Natural killer cell (primary cell): ENCODE data around the gene PIWIL4. TPM values are rescaled to one million over a fixed set of nuclear protein-coding genes. Genes with fewer than 3 reads are reported as not detected.

ENCODE experiments used
- ATAC-seq, 3 donors: fragments of 150-1000 bp in 2 of 3; fragments of 200-7000 bp in 1 of 3; cut with Tn5 transposase; 1 replicate in 1 of 3; 2 replicates in 2 of 3; pipeline ENCODE4 v1.10.0; 2021; ENCODE audit warnings: mild to moderate bottlenecking in 2 of 3, moderate library complexity in 2 of 3
- DNase-seq, 2 donors: peaks; one replicate each; pipeline versions ENCODE4 v3.0.0 to v3.0.0-alpha.2; 2013 to 2021; ENCODE audit warnings: mixed read lengths in 1 of 2
- H3K27ac ChIP-seq: one replicate; pipeline ENCODE4 v1.5.1; 2013; ENCODE audit warnings: mild to moderate bottlenecking, low read length
- H3K27me3 ChIP-seq: one replicate; pipeline ENCODE4 v1.6.1; 2013; ENCODE audit warnings: low read length; ENCODE audit not compliant: control insufficient read depth, insufficient read depth
- H3K36me3 ChIP-seq: one replicate; pipeline ENCODE4 v1.6.1; 2013; ENCODE audit warnings: low read length; ENCODE audit not compliant: control insufficient read depth, insufficient read depth
- H3K4me1 ChIP-seq: one replicate; pipeline ENCODE4 v1.6.1; 2013; ENCODE audit warnings: low read length; ENCODE audit not compliant: control insufficient read depth, insufficient read depth
- H3K4me3 ChIP-seq: one replicate; pipeline ENCODE4 v1.5.1; 2013; ENCODE audit warnings: low read length
- H3K9me3 ChIP-seq: one replicate; pipeline ENCODE4 v1.6.1; 2013; ENCODE audit warnings: low read length; ENCODE audit not compliant: control insufficient read depth, insufficient read depth
- H3K27ac Mint-ChIP-seq, 2 donors: one replicate each; pipeline ENCODE4 v1.8.0; 2022; ENCODE audit warnings: mild to moderate bottlenecking in 2 of 2, mixed read lengths in 2 of 2, moderate library complexity in 1 of 2
- H3K27me3 Mint-ChIP-seq, 2 donors: one replicate each; pipeline ENCODE4 v1.8.0; 2022; ENCODE audit warnings: low read depth in 2 of 2, mixed read lengths in 2 of 2
- H3K36me3 Mint-ChIP-seq: one replicate; pipeline ENCODE4 v1.8.0; 2022; ENCODE audit warnings: mixed read lengths
- H3K4me1 Mint-ChIP-seq, 2 donors: one replicate each; pipeline ENCODE4 v1.8.0; 2022; ENCODE audit warnings: mixed read lengths in 2 of 2
- H3K4me3 Mint-ChIP-seq: one replicate; pipeline ENCODE4 v1.8.0; 2022; ENCODE audit warnings: mild to moderate bottlenecking, moderate library complexity, mixed read lengths
- H3K9me3 Mint-ChIP-seq, 2 donors: one replicate each; pipeline ENCODE4 v1.8.0; 2022; ENCODE audit warnings: mixed read lengths in 2 of 2
- WGBS: methylation state at CpG from one replicate; pipeline ENCODE4 v1.1.7; 2013; ENCODE audit warnings: missing lambda C conversion rate; ENCODE audit not compliant: insufficient coverage; 5-methylcytosine and 5-hydroxymethylcytosine counted together
- intact Hi-C: fragments of 100-400 bp; cut with micrococcal nuclease; formaldehyde crosslinking; loops from one replicate; pipeline ENCODE4 v1.14.2; 2022
- total RNA-seq, 4 donors: library from RNA; stranded (reverse); fragments of 120-200 nt in 1 of 4; gene quantifications; one replicate each; pipeline versions ENCODE4 v1.2.3 to v1.2.4, GENCODE V29; 2013 to 2022
- TF ChIP-seq, protein P1 (sequence below): fragments of 200-600 bp; IDR thresholded peaks from one replicate; pipeline ENCODE4 v1.8.0; 2022; ENCODE audit warnings: antibody characterized with exemption

Gene PIWIL4
- total RNA-seq, 3 donors from 2014 or later (not counting 1 experiment from before 2014, with no cell fraction given), result 2.0 to 2.7 (median 2.2) TPM

DNA sequence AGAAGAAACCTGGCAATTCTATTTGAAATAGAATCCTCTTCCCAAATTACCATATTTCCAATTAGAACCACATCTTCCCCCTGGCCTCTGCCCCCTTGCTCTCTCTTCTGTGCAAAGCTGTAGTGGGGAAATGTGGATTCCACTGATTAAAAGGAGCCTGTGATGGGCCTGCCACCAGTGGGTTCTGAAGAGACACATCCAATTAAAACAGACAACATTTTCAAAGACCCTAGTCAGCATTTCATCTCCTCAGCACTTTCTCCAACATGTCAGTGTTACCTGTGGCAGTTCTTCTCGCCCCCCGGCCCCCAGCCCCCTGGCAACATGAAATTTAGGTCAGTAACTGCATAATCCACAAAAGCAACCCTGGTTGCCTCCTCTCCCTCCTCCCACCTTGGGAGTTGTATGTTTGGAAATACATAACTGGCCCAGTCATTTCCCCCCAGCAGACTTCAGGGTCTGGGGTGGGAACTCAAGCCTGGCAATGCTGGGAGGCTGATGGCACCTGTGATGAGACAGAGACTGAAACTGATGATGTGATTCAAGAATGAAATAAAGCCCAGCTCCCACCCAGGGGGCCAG lies 101.1 kb downstream of the PIWIL4 start:
- TF ChIP-seq, protein P1, sequence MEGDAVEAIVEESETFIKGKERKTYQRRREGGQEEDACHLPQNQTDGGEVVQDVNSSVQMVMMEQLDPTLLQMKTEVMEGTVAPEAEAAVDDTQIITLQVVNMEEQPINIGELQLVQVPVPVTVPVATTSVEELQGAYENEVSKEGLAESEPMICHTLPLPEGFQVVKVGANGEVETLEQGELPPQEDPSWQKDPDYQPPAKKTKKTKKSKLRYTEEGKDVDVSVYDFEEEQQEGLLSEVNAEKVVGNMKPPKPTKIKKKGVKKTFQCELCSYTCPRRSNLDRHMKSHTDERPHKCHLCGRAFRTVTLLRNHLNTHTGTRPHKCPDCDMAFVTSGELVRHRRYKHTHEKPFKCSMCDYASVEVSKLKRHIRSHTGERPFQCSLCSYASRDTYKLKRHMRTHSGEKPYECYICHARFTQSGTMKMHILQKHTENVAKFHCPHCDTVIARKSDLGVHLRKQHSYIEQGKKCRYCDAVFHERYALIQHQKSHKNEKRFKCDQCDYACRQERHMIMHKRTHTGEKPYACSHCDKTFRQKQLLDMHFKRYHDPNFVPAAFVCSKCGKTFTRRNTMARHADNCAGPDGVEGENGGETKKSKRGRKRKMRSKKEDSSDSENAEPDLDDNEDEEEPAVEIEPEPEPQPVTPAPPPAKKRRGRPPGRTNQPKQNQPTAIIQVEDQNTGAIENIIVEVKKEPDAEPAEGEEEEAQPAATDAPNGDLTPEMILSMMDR, result no peak
- no peak overlapping the region for H3K4me3 ChIP-seq
- peaks cover 0 to 8% of the 10 kb centered on the region in 2 donors for H3K27me3 Mint-ChIP-seq
- WGBS, result 90% methylated on average over 2 of the region's 2 CpGs
- DNase-seq, result no peak
- intact Hi-C loops, result no loop called here
- H3K36me3 ChIP-seq, result no peaks in the 10 kb centered on the region
- H3K27ac ChIP-seq, result no peak overlapping the region
- no peak overlapping the region for H3K4me3 Mint-ChIP-seq
- H3K27me3 ChIP-seq, result no peaks in the 10 kb centered on the region
- H3K4me1 Mint-ChIP-seq, result no peaks in the 10 kb centered on the region
- H3K9me3 ChIP-seq, result peaks cover 3% of the 10 kb centered on the region
- no peaks in the 10 kb centered on the region for H3K4me1 ChIP-seq
- no peak for ATAC-seq
- H3K27ac Mint-ChIP-seq, result no peak overlapping the region
- no peaks in the 10 kb centered on the region for H3K9me3 Mint-ChIP-seq
- H3K36me3 Mint-ChIP-seq, result no peaks in the 10 kb centered on the region

GRCh38 chr11:94669023-94669422 lies 101.9 kb downstream of the PIWIL4 start:
- intact Hi-C loops, result no loop called here
- H3K36me3 ChIP-seq, result no peaks in the 10 kb centered on the region
- Mint-ChIP-seq H3K27me3 (peaks cover 0 to 8% of the 10 kb centered on the region in 2 donors), H3K4me3 (no peak overlapping the region), H3K36me3 (no peaks in the 10 kb centered on the region), H3K4me1 (no peaks in the 10 kb centered on the region), H3K27ac (no peak overlapping the region), H3K9me3 (no peaks in the 10 kb centered on the region)
- H3K4me1 ChIP-seq, result no peaks in the 10 kb centered on the region
- no peaks in the 10 kb centered on the region for H3K27me3 ChIP-seq
- no peak overlapping the region for H3K27ac ChIP-seq
- ATAC-seq, result no peak
- no peak overlapping the region for H3K4me3 ChIP-seq
- peaks cover 3% of the 10 kb centered on the region for H3K9me3 ChIP-seq
- WGBS, result 87% methylated on average over 3 of the region's 4 CpGs
- TF ChIP-seq, protein P1, result no peak
- DNase-seq, result no peak

Other genes starting within 250 kb of the PIWIL4 start
- gene GPR83, start 165.9 kb upstream of the PIWIL4 start, total RNA-seq, result under 1 TPM; 0.26 to 0.55 (median 0.32) TPM
- 10 to 100 TPM; 42.1 to 45.2 (median 43.8) TPM for gene MRE11, start 73.5 kb upstream of the PIWIL4 start, total RNA-seq
- gene ANKRD49, start 73.4 kb upstream of the PIWIL4 start, total RNA-seq, result 10 to 100 TPM; 47.7 to 55.6 (median 52.6) TPM
- not detected for gene C11orf97, start 54.9 kb upstream of the PIWIL4 start, total RNA-seq
- gene FUT4, start 23.4 kb upstream of the PIWIL4 start, total RNA-seq, result 1 to 10 TPM; 4.4 to 7.5 (median 5.6) TPM
- gene AMOTL1, start 201.0 kb downstream of the PIWIL4 start, total RNA-seq, result 1 to 10 TPM; 7.1 to 8.9 (median 8.7) TPM